HG03097 (cell line): ENCODE data around the gene PBX2.
"Not testable (repeated sequence)": the region's sequence is repeated elsewhere in the genome, so short reads cannot be mapped to it uniquely, and the experiment has no call there.

Experiments used
- ATAC-seq: cut with Tn5 transposase; IDR thresholded peaks from one replicate; pipeline ENCODE4 v1.9.1; 2021; ENCODE audit not compliant: unreplicated experiment, low FRiP score

Gene PBX2

DNA sequence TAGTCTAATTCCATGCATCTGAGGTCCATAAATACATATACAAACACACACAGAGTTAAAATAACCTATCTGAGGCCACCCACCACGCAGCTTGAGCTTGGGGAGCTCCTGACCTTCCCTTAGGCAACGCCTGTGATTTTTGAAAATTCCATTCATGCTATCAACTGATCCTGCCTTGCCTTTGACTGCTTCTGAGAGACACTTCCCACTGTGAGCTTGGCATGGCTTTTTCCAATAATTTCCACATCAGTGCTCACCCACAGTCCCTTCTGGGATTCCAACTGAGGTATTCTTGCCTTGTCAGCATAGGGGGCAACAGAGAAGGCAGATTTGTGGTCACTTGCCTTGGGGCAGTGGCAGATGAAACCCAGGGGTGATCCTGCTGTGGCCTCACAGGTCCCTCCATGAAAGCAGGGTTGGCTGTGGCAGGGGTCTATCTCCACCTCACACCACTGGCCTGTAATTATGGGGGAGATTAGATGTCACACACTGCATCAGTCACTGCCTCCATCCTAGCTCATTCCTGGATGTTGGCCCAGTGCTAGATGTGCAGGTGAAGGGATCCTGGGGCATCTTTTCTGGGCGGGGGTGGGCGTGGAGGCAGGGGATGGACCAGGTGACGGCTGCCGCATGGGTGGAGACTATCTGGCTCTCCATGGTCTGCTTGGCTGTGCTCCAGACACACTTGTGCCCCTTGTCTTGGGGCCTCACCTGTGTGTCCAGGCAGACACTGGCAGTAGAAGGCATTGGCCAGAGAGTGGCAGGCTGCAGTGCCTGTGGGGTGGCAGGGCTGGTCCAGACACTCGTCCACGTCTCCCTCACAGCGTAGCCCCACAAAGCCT lies 13.6 kb upstream of the PBX2 start:
- ATAC-seq, result no peak

DNA sequence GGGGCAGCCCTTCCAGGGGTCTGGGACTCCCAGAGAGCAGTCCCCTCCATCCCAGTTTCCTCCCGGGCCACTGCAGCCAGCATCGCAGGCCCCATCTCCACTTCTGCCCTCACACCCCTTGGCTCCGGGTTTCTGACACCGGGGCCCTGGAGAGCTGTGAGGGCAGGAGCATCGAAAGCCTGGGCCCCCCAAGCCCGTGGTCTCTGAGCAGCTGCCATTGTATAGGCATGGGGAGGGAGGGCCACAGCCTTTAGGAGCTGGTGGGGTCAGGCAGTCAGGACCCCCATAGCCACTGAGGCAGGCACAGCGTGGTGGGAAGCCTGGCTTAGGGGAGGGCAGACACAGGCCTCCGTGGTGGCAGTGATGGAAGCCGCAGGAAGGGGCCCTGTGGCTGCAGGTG lies 12.2 kb upstream of the PBX2 start:
- ATAC-seq, result no peak

DNA sequence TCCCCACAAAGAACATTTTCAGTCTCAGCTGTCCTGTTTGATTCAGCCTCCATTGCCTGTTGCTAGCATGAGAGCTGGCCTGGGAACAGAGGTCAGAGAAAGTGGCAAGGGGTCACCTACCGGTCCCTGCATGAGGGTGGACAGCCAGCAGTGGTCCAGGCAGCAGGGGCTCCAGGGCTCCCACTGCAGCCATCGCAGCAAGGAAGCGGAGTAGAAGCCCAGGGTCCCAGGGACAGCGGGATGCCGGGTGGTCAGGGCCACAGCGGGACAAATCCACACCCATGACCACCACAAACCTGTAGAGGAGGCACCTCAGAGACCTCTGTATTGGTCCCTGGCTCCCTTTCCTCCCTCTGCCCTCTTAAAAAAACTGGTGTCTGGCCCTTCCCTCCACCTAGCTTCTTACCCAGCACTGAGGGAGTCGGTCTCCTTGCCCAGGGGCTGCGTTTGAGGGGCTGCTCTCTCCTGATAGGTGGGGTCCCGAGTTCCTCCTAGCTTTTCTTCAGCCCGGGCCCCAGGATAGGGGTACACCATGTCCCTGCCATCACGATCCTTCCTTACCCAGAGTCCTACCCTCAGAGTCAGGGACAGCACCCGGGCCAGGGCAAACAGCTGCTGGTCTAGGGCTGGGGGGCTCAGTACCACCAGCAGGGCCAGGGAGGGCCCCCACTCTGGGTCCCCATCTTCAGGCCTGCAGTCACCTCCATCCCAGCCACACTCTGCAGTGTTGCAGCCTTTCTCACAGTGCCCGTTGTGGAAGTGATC lies 10.9 kb upstream of the PBX2 start:
- no peak for ATAC-seq

DNA sequence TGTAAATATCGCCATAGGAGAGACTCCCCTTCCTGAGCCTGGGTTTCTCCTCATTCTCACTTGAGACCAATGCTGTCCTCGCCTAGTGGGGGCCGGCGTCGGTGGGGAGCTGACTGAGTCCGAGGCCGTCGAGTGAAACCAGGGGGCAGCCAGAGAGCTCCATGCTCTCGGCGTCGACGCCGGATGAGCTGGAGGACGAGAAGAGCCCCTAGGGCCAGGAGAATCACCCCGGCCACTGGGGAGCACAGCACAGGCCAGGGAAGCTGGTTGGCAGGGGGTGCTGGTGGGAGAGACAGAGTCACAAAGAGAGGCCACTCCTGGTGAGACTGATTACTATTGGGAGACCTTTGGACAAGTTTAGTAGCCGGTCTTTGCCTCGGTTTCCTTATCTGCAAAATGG lies 8.9 kb upstream of the PBX2 start:
- no peak for ATAC-seq

DNA sequence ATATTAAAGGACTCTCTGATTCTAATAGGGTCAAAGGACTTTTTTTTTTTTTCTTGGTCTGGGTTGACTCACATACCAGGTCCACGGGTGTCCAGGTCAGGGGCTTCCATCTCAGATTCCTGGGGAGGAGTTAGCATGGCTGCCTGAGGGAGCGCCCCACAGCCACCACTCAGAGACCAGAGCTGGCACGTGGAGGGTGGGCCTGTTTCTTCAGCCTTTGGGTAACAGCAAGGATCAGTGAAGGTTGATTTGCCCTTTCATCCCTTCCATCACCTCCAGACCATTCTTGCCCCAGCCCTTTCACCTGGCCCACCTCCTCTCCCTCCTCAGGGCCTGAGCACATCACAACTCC lies 8.3 kb upstream of the PBX2 start:
- ATAC-seq, result no peak

DNA sequence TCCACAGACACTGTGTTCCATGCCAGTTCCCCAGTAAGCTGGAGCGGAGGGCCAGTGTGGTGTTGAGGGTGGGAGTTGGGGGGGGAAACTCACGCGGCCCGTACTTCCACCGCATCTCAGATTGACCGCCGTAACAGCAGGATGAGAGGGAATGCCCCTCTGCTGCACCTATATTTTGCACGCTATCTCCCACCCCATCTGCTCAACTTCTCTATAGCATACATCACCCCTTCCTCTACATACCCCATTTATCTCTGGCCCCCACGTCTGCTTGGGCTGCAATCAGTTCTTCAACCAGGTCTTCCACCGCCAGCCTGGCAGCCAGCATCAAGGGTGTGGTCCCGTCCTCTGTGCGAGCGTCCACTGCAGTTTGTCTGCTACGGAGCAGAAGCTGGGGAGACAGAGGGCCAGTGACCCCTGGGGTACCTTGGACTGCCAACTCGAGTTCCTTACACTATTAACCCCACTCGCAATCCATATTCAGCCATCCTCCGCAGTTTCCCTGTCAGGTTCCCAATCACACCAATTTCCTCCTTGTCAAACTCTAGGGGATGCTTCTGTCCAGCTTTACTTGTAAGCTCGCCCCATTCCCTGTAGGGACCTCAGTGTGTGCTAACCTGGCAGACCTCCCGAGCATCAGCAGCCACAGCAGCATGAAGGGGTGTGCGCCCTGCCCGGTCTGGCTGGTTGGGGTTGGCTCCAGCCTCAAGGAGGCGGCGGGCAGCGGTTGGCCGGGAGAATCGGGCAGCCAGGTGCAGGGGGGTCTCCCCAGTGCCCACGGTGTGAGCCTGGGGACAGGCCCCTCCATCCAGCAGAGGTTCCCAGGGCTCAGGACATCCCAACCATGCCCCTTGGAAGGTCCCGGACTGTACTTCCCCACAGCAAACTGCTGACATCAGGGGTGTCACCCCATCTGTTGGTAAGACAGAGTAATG lies 6.9 kb upstream of the PBX2 start:
- no peak for ATAC-seq

DNA sequence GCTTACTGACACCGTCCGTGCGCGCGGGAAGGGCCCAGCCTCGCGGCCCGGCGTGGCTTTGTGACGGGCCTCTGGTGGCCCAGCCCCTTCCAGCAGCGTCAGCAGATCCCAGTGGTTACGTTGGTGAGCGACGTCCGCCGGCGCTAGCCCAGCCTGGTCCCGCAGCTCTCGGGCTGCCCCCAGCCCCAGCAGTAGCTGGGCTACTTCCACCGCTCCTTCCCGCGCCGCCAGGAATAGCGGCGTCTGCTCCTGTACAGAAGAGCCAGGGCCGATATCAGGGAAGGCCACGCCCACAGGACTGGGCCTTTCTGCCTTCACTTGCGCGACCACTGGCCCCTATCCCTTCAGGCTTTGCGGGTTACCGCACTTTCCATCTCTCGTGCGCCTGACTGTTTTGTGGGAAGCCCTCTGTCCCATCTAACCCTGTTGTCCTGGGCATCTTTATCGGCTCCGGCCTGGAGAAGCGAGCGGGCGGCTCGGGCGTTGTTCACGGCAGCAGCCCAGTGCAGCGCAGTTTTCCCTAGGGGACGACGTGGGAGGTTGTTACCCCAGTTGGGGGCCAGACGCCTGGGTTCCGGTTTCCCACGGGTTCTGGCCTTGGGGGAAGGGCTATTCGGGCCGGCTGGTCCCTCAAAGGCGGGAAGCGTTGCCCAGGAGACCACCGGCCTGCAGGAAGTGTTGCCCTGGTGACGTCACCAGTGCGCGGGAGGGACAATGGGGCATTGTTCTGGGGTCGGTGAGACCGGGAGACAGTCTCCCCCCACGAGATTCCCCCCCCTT lies 6.1 kb upstream of the PBX2 start:
- ATAC-seq, result no peak

DNA sequence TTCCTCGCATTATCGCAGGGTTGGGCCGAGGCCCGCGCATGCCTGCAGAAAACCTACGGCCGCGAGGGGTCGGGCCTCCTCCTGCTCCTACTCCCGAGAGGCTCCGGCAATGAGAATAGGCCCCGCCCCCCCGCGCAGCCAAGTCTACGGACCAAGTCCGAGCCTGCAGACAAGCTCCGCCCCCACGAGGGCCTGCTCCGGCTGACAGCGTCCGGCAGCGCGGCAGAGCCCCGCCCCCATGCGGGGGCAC lies 5.6 kb upstream of the PBX2 start:
- ATAC-seq, result peak; percentile 78

DNA sequence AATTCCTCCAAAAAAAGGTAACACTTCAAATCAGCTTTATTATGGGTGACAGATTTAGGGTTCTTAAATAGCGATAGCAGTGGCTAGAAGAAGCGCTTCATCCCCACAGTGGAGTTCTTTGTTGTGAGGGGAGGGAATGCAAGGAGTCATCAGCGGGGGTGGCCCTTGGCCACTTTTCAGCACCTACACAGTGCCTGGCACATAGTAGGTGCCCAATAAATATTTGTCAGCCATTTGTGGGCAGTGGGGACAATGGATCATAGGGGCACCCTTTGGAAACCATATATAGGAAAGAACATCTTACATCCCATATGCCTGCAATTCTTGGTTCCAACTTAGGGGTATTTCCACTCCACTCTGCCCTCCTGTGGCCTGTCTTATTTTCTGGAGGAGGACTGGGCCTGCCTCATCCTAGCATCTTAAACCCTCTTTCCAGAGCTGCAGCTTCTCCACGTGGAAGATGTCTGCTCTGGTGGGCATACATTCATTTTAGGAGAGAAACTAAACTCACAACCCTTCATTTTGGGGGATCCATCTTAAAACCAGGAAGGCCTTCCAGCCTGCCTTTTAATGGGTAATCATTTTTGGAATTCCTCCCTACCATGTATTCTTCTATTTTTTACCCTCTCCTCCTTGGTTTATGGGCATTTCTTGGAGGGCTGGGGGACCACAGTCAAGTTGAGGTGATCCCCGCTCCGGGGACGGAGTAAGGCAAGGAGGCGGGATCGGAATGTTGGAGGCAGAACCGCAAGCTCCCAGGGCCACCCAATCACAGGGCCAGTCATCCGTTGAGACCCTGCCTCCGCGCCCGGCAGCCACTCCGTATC lies 5.0 kb upstream of the PBX2 start:
- ATAC-seq, result no peak

DNA sequence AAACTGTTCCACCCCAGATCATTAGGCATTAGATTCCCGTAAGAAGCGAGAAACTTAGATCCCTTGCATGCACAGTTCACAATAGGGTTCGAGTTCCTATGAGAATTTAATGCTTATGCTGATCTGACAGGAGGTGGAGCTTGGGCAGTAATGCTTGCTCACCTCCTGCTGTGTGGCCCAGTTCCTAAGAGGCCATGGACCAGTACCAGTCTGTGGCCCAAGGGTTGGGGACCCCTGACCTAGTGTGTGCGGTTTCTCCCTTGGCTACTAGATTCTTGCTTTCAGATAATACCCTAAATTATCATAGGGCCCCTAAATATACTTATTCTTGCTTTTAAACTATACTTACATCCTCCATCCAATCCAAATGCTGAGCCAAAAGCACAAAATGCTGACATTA lies 4.4 kb upstream of the PBX2 start:
- ATAC-seq, result no peak

DNA sequence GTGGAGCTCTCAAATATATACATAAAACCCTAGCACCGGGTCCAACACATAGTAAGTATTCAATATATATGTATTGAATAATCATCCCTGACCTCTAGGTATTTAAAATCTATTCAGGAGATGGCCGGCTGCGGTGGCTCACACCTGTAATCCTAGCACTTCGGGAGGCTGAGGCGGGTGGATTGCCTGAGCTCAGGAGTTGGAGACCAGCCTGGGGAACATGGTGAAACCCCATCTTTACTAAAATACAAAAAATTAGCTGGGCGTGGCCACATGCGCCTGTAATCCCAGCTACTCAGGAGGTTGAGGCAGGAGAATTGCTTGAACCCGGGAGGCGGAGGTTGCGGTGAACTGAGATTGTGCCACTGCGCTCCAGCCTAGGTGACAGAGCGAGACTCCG lies 3.1 kb upstream of the PBX2 start:
- ATAC-seq, result not testable (repeated sequence)

DNA sequence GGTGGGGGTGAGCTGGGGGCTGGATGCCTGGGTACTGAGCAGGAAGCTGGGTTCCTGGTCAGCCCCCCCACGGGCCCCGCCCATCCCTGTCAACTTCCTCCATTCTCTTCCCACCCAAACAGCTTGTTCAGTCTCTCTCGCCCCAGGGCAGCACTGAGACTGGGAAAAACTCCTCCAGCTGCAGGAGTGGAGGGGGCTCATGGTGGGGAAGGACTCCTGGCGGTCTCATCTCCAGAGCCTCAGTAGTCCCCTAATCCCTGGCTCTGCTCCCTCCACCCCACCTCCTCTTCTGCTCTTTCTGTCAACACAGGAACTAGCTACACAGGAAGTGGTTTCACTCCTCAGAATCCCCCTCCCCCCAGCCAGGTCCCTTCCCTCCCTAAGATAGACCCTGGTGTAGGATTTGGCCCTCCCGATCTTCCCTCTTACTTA lies 2.6 kb upstream of the PBX2 start, which contains the start of gene GPSM3:
TSS of gene GPSM3 (minus strand) at position 36 of the 432 bp plus-strand sequence. CDS start 130 bp downstream, outside the sequence.
- ATAC-seq, result no peak

DNA sequence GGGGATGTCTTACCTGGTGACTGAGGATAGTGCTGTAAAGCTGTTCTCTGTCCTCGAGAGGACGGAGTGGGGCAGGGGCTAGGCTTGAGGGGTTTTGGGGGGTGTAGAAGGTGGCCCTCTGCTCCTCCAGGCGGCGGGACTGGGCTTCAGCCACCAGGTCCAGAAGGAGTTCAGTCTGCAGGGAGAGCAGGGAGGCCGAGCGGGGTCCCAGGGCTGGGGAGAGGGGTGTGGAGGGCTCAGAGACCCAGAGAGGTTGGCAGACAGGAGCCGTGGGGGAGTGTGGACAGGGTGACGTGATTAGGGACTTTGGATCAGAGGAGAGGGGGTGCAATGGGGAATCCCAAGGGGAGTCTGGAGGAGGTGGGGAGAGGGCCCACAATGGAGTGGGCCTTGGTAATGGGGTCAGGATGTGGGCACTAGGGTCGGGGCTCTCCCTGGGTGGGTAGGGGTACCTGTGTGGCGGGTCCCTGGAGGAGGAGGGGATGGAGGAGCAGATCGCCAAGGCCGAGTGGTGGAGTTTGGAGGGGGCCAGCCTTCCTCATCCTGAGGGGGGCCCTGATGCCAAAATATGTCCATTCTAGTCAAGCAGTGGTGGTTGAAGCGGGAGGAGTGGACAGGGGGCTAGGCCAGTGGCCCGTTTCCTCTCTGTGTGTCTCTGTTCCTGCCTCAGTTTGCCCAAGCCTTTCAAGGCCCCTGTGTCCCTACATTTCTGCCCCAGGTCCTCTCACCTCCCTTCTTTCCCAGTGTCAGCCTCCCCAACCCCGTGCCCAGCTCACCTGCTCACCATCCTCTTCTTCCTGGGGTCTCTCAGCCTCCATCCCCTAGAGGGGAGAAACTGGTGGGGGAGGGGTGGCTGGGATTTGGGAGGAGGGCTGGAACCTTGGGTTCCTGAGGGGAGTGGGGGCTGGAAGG lies 1.9 kb upstream of the PBX2 start:
- no peak for ATAC-seq

DNA sequence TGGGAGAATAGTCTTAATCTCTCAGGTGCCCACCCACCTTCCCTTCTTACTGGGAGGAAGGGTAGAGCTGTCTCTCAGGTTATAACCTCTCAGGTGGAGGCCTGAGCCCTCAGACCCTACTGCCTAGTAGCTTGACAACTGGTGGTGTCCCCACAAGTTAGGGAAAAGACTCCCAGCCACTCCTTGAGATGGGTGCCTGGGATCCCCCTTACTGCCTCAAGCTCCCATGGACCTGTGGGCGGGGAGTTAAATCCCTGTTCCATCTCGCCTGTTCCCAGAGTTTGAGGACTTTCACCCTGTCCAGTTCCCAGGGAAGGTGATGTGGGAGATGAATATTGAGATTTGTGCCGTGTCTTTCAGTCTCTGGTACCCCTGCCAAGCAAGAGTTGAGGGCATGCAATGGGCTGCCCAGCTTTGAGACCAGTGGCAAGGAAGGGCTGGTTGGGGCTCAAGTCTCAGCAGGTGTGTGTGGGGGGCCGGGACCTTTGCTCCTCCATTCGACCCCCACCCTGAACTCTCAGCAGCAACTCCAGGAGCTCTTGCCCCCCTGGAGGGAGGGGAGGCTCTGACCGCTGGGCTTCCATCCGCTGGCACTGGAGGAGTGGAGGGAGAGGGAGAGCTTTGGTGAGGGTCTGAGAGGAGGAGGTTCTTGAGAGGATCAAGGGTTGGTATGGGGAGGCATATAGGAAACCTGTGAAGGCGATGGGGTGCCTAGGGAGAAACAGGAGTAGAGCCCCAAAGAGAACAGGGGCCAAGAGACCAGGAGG lies 1.1 kb upstream of the PBX2 start:
- ATAC-seq, result no peak

DNA sequence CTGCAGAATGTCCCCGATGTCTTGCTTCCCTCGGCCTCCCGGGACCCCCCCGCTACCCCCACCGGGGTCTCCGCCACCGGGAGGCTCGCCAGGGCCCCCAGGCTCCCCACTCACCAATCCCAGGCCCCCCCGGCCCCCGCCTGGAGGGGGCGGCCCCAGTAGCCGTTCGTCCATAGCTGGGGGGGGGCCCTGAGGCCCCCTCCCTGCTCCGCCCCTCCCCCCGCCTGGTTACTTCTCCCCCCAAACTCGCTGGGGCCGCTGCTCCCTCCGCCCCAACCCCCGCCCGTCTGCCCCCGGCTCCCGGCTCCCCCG lies 304 bp downstream of the PBX2 start:
- ATAC-seq, result no peak

DNA sequence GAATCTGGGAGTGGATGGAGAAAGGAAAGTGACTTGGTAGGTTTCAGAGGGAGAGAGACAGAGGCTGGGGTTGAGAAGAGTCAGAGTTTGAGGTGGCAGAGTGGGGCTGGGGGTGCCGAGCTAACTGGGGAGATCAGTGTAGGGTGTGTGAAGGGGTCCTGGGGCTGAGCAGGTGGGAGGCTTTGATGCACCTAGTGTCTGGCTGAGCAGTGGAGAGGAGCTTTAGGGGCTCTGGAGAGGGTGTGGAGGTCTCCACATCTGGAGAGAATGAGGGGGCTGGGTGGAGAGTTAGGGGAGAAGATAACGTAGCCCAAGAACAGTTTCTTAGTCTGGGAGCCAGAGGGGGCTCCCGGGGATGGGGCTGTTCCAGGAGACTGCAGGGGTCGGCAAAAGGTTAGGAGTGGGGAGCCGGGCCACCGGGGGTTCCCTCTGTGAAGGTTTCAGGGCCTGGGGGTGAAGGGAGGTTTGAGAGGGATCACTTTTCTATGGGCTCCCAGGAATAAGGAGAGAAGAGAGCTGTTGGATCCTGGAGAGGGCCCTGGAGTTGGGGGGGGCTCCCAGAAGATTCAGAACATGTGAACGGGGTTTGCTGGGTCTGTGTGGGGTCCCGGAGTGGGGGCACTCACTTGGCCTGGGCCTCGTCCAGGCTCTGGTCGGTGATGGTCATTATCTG lies 797 bp downstream of the PBX2 start:
- ATAC-seq, result no peak

DNA sequence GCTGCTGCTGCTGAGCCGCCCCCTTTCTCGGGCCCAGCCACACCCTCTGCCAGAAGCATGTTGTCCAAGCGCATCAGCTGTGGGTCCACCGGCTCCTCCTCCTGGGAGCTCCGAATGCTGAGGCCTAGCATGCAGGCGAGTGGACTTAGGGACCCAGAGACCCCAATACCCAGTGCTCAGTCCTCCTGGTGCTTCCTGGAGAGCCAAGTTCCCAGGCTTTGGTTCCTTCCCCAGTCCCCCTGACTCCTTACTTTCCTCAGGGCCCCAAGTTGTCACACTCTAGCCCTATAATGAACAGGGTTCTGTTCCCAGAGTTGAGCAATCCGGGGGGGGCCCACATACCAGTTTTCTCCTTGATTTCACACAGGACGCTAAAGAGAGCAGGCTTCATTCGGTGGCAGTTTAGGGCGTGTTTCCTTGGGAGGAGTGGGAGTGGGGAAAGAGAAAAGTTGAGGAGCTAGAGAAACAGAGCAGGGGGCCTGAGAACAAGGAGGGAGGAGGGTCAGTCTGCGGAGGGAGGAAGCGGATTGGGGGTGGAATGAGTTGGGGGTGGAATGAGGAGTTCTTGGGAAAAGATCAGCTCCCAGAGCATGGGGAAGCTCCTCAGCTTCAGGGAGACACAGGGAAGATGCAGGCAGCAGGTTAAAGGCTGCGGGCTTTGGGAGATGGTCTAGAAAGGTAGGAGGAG lies 1.5 kb downstream of the PBX2 start:
- ATAC-seq, result no peak
